ENCODE results near the gene NLGN4X.

Gene NLGN4X

DNA sequence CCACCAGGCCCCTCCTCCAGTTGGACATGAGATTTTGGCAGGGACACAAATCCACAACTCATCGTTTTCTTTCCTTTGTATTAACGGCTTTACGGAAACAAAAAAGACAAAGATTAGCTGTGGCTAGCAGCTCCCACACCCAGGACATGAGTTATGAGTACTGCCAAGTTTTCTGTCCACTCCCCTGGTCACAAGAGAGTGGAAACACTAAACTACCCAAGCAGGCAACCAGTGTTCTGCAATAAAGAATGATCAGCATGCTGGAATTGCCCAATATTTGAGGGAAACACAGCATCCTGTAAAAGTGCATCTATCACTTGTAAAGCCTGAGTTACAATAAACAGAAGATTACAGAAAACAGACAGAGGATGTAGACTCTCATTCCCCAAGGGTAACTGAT is 358.4 kb downstream of the NLGN4X start:
- DNase-seq (ENCODE audit: low read depth in 1 of 2, low spot score in 1 of 2): no peak

DNA sequence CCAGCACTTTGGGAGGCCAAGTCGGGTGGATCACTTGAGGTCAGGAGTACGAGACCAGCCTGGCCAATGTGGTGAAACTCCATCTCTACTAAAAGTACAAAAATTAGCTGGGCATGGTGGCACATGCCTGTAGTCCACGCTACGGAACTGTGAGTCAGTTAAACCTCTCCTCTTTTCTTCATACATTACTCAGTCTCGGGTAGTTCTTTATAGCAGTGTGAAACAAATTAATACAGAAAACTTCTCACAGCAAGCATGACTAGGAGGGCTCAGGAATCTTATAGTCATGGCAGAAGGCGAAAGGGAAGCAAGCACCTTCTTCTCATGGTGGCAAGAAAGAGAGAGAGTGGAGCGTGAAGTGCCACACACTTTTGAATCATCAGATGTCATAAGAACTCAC is 358.9 kb downstream of the NLGN4X start:
- no peak for DNase-seq (ENCODE audit: low read depth in 1 of 2, low spot score in 1 of 2)

DNA sequence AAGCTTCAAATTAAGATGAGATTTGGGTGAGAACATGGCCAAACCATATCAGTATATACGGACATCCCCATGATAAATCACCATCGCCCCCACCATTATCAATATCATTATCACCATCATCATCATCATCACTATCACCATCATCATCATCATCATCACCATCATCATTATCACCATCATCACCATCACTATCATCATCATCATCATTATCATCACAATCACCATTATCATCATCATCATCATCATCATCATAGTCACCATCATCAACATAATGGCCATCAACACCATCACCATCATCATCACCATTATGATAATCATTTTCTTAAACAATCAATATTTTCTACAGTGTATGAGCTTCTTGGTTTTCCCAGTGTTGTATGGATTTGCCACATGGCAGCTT is 360.9 kb downstream of the NLGN4X start:
- DNase-seq (ENCODE audit: low read depth in 1 of 2, low spot score in 1 of 2): no peak

DNA sequence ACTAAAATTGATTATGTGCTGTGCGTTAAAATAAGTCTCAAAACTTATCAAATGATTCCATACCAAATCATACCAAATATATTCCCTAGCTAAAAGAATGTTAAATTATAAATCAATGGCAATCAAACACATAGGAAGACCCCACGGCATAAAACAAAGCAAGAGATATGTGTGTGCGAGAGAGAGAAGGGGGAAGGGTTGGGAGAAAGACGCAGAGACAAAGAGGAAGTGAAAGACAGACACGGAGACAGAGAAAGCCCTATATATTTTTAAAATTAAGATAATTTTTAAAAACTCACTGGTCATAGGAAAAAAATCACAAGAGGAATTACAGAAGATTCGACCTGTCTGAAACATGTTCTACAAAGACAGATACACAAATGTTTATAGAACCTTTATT is 371.4 kb downstream of the NLGN4X start:
- no peak for DNase-seq (ENCODE audit: low read depth in 1 of 2, low spot score in 1 of 2)

DNA sequence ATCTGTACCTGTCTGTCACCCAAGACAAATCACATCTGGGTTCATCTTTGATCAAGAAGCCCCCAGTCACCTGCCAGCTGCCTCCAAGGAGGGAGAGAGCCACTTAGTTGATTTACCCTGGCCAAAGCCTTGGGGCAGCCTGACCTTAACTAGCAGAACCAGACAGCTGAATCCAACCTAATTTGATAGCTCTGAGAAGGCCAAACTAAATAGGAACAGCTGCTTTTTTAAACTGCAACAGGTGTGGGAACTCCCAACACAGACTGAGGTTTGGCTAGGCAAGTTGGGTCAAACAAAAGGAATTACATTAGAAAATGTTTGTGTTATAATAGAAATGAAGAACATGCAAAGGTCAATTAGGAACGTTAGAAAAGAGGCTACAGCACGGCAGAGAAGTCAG is 375.7 kb downstream of the NLGN4X start:
- DNase-seq (ENCODE audit: low read depth in 1 of 2, low spot score in 1 of 2): no peak

DNA sequence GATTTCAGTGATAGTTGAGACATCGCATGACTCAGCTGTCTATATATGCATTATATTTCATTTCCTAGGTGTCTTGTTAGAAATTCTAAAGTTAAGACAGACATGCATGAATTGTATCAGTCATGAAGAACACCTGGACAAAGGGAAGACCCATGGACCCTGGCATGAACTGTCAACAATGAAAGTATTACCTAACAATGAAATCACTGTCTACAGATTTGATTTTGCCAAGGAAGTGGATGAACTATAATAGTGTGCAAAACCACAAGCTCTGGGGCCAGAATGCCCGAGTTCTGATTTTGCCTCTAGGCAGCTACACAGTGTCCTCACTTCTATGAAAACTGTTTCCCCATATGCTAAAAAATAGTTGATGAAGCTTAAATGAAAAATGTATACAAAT is 386.1 kb downstream of the NLGN4X start:
- DNase-seq (ENCODE audit: low read depth in 1 of 2, low spot score in 1 of 2): no peak
